Activated CD8-positive, alpha-beta memory T cell treated with anti-CD3 and anti-CD28 coated beads, Interleukin-2, amount 50 U/mL, for 1 hour (primary cell): ENCODE measurements around the gene CHMP3.
A peak's percentile ranks its signal among the peaks of the same experiment; 100 is the strongest.
"Not testable (repeated sequence)": the region's sequence is repeated elsewhere in the genome, so short reads cannot be mapped to it uniquely, and the experiment has no call there.

Experiments used
- DNase-seq: peaks from one replicate; pipeline ENCODE4 v3.0.0-alpha.2; 2020; ENCODE audit errors: extremely low read depth

Gene CHMP3

DNA sequence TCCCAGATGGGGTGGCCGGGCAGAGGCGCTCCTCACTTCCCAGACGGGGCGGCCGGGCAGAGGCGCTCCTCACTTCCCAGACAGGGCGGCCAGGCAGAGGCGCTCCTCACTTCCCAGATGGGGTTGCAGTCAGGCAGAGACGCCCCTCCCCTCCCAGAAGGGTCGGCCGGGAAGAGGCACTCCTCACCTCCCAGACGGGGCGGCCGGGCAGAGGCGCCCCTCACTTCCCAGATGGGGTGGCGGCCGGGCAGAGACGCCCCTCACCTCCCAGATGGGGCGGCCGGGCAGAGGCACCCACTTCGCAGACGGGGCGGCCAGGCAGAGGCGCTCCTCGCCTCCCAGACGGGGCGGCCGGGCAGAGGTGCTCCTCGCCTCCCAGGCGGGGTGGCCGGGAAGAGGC, 13.8 kb downstream of the CHMP3 start:
- DNase-seq, result not testable (repeated sequence)

GRCh38 chr2:86548913-86549396, 14.3 kb downstream of the CHMP3 start:
- DNase-seq, result not testable (repeated sequence)

GRCh38 chr2:86548165-86548912, 14.9 kb downstream of the CHMP3 start:
- DNase-seq, result not testable (repeated sequence)

DNA sequence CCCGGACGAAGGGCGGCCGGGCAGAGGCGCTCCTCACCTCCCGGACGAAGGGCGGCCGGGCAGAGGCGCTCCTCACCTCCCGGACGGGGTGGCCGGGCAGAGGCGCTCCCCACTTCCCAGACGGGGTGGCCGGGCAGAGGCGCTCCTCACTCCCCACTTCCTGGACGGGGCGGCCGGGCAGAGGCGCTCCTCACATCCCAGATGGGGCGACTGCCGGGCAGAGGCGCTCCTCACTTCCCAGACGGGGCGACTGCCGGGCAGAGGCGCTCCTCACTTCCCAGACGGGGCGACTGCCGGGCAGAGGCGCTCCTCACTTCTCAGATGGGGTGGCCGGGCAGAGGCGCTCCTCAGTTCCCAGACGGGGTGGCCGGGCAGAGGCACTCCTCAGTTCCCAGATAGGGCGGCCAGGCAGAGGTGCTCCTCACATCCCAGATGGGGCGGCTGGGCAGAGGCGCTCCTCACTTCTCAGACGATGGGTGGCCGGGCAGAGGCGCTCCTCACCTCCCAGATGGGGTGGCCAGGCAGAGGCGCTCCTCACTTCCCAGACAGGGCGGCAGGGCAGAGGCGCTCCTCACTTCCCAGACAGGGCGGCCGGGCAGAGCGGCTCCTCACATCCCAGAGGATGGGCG, 17.8 kb downstream of the CHMP3 start:
- not testable (repeated sequence) for DNase-seq

DNA sequence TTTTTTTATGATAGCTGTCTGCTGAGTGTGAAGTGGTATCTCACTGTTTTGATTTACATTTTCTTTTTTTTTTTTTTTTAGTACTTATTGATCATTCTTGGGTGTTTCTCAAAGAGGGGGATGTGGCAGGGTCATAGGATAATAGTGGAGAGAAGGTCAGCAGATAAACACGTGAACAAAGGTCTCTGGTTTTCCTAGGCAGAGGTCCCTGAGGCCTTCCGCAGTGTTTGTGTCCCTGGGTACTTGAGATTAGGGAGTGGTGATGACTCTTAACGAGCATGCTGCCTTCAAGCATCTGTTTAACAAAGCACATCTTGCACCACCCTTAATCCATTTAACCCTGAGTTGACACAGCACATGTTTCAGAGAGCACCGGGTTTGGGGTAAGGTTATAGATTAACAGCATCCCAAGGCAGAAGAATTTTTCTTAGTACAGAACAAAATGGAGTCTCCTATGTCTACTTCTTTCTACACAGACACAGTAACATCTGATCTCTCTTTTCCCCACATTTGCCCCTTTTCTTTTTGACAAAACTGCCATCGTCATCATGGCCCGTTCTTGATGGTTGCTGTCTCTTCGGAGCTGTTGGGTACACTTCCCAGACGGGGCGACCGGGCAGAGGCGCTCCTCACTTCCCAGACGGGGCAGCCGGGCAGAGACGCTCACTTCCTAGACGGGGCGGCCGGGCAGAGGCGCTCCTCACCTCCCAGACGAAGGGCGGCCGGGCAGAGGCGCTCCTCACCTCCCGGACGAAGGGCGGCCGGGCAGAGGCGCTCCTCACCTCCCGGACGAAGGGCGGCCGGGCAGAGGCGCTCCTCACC, 18.8 kb downstream of the CHMP3 start:
- DNase-seq, result not testable (repeated sequence)

GRCh38 chr2:86543793-86544192, 19.4 kb downstream of the CHMP3 start:
- no peak for DNase-seq

DNA sequence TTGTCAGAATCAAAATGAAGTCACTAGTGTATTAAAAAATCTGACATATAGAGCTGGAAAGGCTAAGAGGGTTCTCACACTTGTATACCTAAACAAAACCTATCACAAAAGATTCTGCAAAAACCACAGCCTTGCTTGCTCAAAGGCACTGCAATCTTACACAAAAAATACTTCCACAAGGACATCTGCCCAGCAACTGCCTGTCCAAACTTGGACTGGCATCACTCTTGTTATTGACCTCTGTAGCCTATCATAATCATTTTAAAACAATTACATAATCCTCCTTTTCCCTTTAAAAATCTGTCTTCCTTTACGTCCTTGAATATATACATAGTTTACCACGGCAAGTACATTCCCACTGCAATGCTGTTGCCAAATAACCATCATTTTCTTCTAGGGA, 19.9 kb downstream of the CHMP3 start:
- no peak for DNase-seq

- DNase-seq, result no peak
Observed at GRCh38 chr2:86542814-86543213, 20.4 kb downstream of the CHMP3 start.

DNA sequence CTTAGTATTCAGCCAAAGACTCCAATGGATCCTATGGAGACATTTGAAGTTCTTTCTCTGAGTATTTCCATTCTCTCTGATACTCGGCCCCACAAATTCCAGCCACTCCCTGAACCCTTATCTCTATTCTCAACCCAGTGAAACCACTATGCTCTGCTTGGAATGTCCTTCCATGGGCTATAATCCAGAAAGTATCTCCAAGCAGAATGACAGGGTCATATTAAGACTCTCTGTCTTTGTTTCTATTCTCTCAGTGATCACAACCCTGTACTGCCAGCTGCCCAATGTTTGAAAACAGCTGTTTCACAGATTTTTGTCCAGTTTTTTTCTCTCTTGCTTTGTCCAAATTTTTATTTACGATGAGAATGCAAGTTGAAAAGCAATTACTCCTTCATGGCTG, 21.9 kb downstream of the CHMP3 start:
- no peak for DNase-seq

- DNase-seq, result no peak
Observed at GRCh38 chr2:86533589-86533988, 29.7 kb downstream of the CHMP3 start.

DNA sequence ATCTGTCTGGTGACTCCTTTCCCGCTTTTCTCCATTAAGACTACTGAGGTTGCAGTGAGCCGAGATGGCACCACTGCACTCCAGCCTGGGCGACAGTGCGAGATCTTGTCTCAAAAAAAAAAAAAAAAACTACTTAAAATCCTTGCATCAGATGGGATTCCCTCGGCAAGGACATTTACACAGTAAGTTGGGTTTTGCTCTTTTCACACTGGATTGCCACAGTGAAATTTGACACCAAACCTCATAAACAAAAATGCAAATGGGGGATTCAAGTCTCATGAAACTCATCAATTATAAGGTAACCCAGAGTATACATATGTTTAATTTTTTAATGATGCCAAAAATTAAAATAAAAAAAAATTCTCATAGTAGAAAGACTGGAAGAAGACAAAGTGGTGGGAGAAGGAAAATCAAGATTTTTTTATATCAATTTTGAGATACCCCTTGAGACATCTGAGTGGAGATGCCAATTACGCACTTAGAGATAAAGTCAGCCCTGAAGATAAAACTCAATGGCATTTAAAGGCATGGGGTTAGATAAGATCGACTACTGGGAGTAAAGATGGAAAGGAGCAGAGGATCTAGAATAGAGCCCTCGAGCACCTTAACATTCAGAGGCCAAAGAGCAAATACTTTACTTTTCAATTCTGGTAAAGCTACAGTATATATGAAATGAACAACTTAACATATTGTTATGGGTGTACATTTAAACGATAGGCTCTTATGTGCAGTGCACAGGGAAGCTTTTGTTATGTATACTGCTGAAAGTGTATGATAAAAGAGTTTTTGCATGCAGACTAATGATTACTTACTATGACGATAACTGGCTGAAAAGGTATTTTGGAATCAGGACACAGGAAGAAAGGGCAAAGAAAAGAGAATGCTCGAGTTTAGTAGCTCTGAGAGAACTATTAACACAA, 37.6 kb downstream of the CHMP3 start:
- no peak for DNase-seq

GRCh38 chr2:86523491-86523890, 39.8 kb downstream of the CHMP3 start:
- DNase-seq, result no peak

DNA sequence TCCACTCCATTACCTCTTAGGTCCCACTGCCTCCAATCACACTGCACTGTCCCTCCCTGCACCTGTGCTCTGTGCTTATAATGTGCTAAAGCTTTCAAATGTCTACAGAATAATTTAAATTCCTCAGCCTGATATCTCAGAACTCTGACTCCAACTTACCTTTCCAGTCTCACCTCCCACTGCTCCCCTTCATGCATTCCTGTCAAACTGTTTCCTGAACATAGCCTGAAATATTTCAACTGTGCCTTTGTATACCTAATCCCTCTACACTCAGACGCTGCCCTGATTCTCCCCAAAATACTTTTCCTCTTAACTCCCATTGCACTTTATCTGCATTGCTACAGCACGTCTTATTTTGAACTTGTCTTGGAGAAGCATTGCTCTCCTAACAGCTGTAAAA, 40.5 kb downstream of the CHMP3 start:
- no peak for DNase-seq

GRCh38 chr2:86521922-86522321, 41.3 kb downstream of the CHMP3 start:
- DNase-seq, result no peak

- DNase-seq, result no peak
Observed at GRCh38 chr2:86520153-86520552, 43.1 kb downstream of the CHMP3 start.

- no peak for DNase-seq
Observed at GRCh38 chr2:86519349-86519748, 43.9 kb downstream of the CHMP3 start.

DNA sequence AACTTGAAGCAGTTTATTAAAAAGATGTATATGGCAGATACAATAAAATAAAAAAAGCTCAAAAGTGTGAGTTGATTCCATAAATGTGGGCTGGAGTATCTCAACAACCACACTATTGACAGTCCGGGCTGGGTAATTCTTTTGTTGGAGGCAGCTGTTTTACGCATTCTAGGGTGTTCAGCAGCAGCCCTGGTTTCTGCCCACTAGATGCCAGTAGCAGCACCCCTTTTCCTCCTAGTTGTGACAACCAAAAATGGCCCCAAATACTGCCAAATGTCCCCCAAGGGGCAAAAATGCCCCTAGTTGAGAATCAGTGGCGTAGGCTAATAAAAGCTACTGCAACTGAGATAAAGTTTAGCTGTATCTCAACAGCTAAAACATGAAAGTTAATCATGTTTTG, 44.8 kb downstream of the CHMP3 start:
- peak; percentile 9 for DNase-seq

DNA sequence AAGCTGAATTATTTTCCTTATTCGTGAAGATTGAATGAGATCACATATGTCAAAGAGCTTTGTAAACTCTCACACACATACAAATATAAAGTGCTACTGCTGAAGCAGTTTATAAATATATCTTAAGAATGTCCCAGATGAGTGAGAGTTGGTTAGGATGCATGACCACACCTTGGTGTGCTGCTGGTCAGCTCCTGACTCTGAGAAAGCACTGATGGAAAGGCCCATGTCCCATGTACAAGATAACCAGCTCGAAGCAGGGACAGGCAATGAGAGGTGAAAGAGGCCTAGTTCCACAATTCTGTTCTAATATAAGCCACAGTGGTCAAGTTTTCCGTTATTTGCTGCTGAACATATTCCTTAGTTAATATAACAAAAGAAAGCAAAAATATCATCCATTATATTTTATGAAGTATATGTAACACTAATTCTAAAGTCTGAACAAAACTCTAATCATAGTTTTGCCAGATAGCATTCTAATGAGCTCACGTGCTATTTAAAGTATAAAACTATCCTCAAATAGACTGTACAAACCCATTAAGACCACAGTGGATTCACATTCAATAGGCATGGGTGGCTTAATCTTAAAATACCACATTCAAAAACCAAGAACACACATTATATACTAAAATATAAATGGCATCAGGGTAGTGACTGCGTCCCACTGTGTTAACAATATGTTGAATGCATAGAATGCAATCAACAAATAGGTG, 49.1 kb downstream of the CHMP3 start:
- no peak for DNase-seq

GRCh38 chr2:86512892-86513291, 50.4 kb downstream of the CHMP3 start:
- no peak for DNase-seq

DNA sequence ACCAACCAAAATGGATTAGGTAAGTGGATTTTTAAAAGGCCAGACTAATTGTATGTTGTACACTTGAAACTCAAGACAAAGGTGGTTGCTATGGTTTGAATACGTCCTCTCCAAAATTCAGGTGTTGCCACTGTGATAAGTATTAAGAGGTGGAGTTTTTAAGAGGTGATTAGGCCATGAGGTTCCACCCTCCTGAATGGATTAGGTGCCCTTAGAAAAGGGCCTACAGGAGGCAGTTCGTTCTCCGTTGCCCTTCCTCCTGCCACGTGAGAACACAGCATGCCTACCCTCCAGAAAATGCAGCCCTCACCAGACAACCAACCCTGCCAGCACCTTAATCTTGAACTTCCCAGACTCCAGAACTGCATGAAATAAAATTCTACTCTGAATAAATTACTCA, 51.2 kb downstream of the CHMP3 start:
- DNase-seq, result no peak

GRCh38 chr2:86510436-86510933, 52.8 kb downstream of the CHMP3 start:
- DNase-seq, result no peak
